HepG2 (cell line): ENCODE results near the gene DPH2. TPM values are rescaled to one million over a fixed set of nuclear protein-coding genes. Genes with fewer than 3 reads are reported as not detected.

ENCODE experiments used
- ATAC-seq: fragments of 200-7000 bp; cut with Tn5 transposase; 3 replicates; pipeline ENCODE4 v1.9.1; 2020; ENCODE audit warnings: mild to moderate bottlenecking, moderate library complexity
- BruUV-seq: library from RNA; stranded (reverse); fragments of 400-500 nt; replicated peaks from 2 replicates; lab custom pipeline; 2021; lab: Mats Ljungman, UMichigan
- CTCF ChIA-PET: fragments of 300-600 bp; formaldehyde crosslinking; extraction: SDS; loops from one replicate; lab custom pipeline; 2021; ENCODE audit warnings: low total read pairs, inconsistent platforms, low intra/inter-chr PET ratio; lab: Yijun Ruan, JAX
- POLR2A ChIA-PET: fragments of 350-600 bp; sonication (Branson Sonifier 250); formaldehyde crosslinking; loops from one replicate; lab custom pipeline; 2020; ENCODE audit warnings: antibody characterized with exemption, inconsistent platforms; lab: Yijun Ruan, JAX
- DNase-seq: peaks from one replicate; pipeline ENCODE4 v3.0.0-alpha.2; 2015; ENCODE audit warnings: low spot score
- FAIRE-seq: peaks from 3 replicates; lab custom pipeline; 2011; peaks lifted over from hg19 to GRCh38; lab: Jason Lieb, UNC
- H2AFZ ChIP-seq: one replicate; pipeline ENCODE4 v1.6.1; 2011; ENCODE audit warnings: low read length, inconsistent platforms
- H3K27ac ChIP-seq: fragments of 300-600 bp; 3 replicates; pipeline ENCODE4 v1.8.0; 2011; ENCODE audit warnings: mixed run types, mild to moderate bottlenecking, mixed read lengths, low read length, inconsistent platforms; ENCODE audit not compliant: insufficient read depth; ENCODE audit errors: extremely low read length
- H3K27me3 ChIP-seq, 2 experiments: fragments of 200-600 bp in 1 of 2; 2 replicates in 1 of 2; 3 replicates in 1 of 2; pipeline versions ENCODE4 v1.6.0 to v1.8.0; 2011; ENCODE audit warnings: low read length in 2 of 2, mild to moderate bottlenecking in 2 of 2, moderate library complexity in 2 of 2, inconsistent platforms in 1 of 2; ENCODE audit not compliant: insufficient read depth in 2 of 2, control insufficient read depth in 1 of 2
- H3K36me3 ChIP-seq, 2 experiments: fragments of 200-600 bp in 1 of 2; replicated peaks in 1 of 2; 2 replicates in 1 of 2; 3 replicates in 1 of 2; pipeline versions ENCODE4 v1.5.1 to v1.8.0; 2011; ENCODE audit warnings: low read length in 2 of 2, inconsistent platforms in 1 of 2; ENCODE audit not compliant: insufficient read depth in 2 of 2, control insufficient read depth in 1 of 2
- H3K4me1 ChIP-seq: 2 replicates; pipeline ENCODE4 v1.5.1; 2012; ENCODE audit warnings: low read length, inconsistent platforms; ENCODE audit not compliant: insufficient read depth
- H3K4me2 ChIP-seq: 2 replicates; pipeline ENCODE4 v1.6.0; 2011; ENCODE audit warnings: low read depth, low read length, inconsistent platforms
- H3K4me3 ChIP-seq, 3 experiments: fragments of 200-600 bp in 1 of 3; sonication (generic), shearing (Covaris generic) in 1 of 3; replicated peaks in 1 of 3; 2 replicates each; pipeline ENCODE4 v1.5.1; 2011 to 2016; ENCODE audit warnings: low read length in 3 of 3, inconsistent platforms in 2 of 3, low read depth in 2 of 3, mild to moderate bottlenecking in 2 of 3, control low read depth in 1 of 3, mixed read lengths in 1 of 3; ENCODE audit not compliant: insufficient read depth in 1 of 3
- H3K79me2 ChIP-seq: one replicate; pipeline ENCODE4 v1.6.1; 2011; ENCODE audit warnings: low read length, inconsistent platforms; ENCODE audit not compliant: insufficient read depth
- H3K9ac ChIP-seq: 2 replicates; pipeline ENCODE4 v1.6.0; 2011; ENCODE audit warnings: mild to moderate bottlenecking, low read depth, low read length, inconsistent platforms; ENCODE audit not compliant: insufficient read depth
- H3K9me3 ChIP-seq: 2 replicates; pipeline ENCODE4 v1.5.1; 2012; ENCODE audit warnings: mild to moderate bottlenecking, low read length
- H4K20me1 ChIP-seq: 2 replicates; pipeline ENCODE4 v1.6.0; 2011; ENCODE audit warnings: inconsistent platforms, mild to moderate bottlenecking, low read length, moderate library complexity; ENCODE audit not compliant: insufficient read depth
- MAF1 ChIP-seq: sonication (generic); formaldehyde crosslinking; IDR thresholded peaks from 2 replicates; pipeline ENCODE4 v1.5.0; 2020; ENCODE audit warnings: missing genetic modification reagents, borderline replicate concordance
- NFAT5 ChIP-seq: sonication (generic); formaldehyde crosslinking; IDR thresholded peaks from 2 replicates; pipeline ENCODE4 v1.4.0; 2020; ENCODE audit warnings: missing genetic modification reagents
- REL ChIP-seq: sonication (generic); formaldehyde crosslinking; conservative IDR thresholded peaks from 2 replicates; pipeline ENCODE4 v1.8.0; 2022; ENCODE audit warnings: mild to moderate bottlenecking, missing genetic modification reagents, moderate library complexity
- SMAD1 ChIP-seq: sonication (generic); formaldehyde crosslinking; IDR thresholded peaks from 2 replicates; pipeline ENCODE4 v1.4.0; 2020; ENCODE audit warnings: missing genetic modification reagents, low read depth, mild to moderate bottlenecking, borderline replicate concordance
- YY1 ChIP-seq: IDR thresholded peaks from 2 replicates; pipeline ENCODE4 v1.6.1; 2011; ENCODE audit warnings: low read length, low read depth, moderate library complexity, mild to moderate bottlenecking; ENCODE audit not compliant: insufficient read depth, insufficient replicate concordance
- ZBTB20 ChIP-seq: sonication (generic); formaldehyde crosslinking; IDR thresholded peaks from 2 replicates; pipeline ENCODE4 v1.8.1; 2023; ENCODE audit warnings: missing genetic modification reagents, low read depth, mild to moderate bottlenecking, borderline replicate concordance
- ZSCAN12 ChIP-seq: sonication (generic); formaldehyde crosslinking; IDR thresholded peaks from 2 replicates; pipeline ENCODE4 v1.9.0; 2021; ENCODE audit warnings: mild to moderate bottlenecking, missing genetic modification reagents
- ZSCAN22 ChIP-seq: sonication (generic); formaldehyde crosslinking; IDR thresholded peaks from 2 replicates; pipeline ENCODE4 v1.4.0; 2020; ENCODE audit warnings: mild to moderate bottlenecking, missing genetic modification reagents
- WGBS: methylation state at CpG from one replicate; pipeline ENCODE4 v1.1.6; 2017; ENCODE audit warnings: low lambda C conversion rate; 5-methylcytosine and 5-hydroxymethylcytosine counted together
- in situ Hi-C: cut with HindIII; loops from 2 replicates; pipeline ENCODE4 v1.10.0; 2017; ENCODE audit warnings: low pct_unique_long_range_greater_than_20kb; ENCODE audit not compliant: extremely low pct_ligation_motif_present
- intact Hi-C: fragments of 100-400 bp; cut with micrococcal nuclease; formaldehyde crosslinking; loops from one replicate; pipeline ENCODE4 v1.10.0; 2022; ENCODE audit not compliant: unreplicated experiment
- polyA plus RNA-seq, 8 experiments: library from polyadenylated mRNA; depleted of rRNA in 3 of 8; stranded (reverse) in 7 of 8; unstranded in 1 of 8; fragments of >200 nt; fragmentation: Illumina TruSeq in 4 of 8; extraction: Trizol in 4 of 8; gene quantifications; 2 replicates each; pipeline versions ENCODE4 v1.2.1 to v1.2.3, GENCODE V29; 2011 to 2016; ENCODE audit warnings: low read depth in 4 of 8, missing spikeins in 1 of 8, mixed read lengths in 1 of 8; ENCODE audit not compliant: insufficient read depth in 1 of 8
- total RNA-seq, 5 experiments: library from RNA; depleted of rRNA; stranded (reverse); fragments of >200 nt; fragmentation: Illumina TruSeq; extraction: Trizol; gene quantifications; 2 replicates each; pipeline ENCODE4 v1.2.3, GENCODE V29; 2016; ENCODE audit warnings: low read depth in 1 of 5

Gene DPH2
- total and polyA plus RNA-seq, 2 of the 13 experiments (the other 11 are each of a cell fraction or from before 2014, with no cell fraction given): 32.2 to 38.3 TPM

GRCh38 chr1:43975249-43975961, 5.6 kb downstream of the DPH2 start:
- TSS peak; percentile 64 for BruUV-seq
- Histone ChIP-seq H3K9me3 (no peaks in the 10 kb centered on the region), H3K27me3 (no peaks in the 10 kb centered on the region), H4K20me1 (peaks cover 4% of the 10 kb centered on the region; the same call in 1 of the 2 replicates), H3K4me2 (peak overlapping the region; percentile 99), H3K79me2 (peaks cover 38% of the 10 kb centered on the region), H3K4me3 (peak overlapping the region; percentile 95 to 96 (median 95)), H3K27ac (peak overlapping the region; percentile 75), H3K9ac (peak overlapping the region; percentile 86), H3K36me3 (peaks cover 3 to 12% of the 10 kb centered on the region in 2 experiments; a peak in 4 of 5 replicates), H3K4me1 (peaks cover 58% of the 10 kb centered on the region), H2AFZ (no peak overlapping the region)
- no peak for DNase-seq
- CTCF ChIA-PET: no interaction called here
- POLR2A ChIA-PET: interaction anchor here (1.0 to 4.1 kb wide), 11 partner anchors 12 to 325 kb away, joined by 3 to 20 read pairs (median 5); partner anchors contain the start of genes IPO13, KDM4A and SLC6A9
- in situ Hi-C loops (no loop called here), intact Hi-C loops (no loop called here)
- no peak for FAIRE-seq
- peak; percentile 0 for ATAC-seq
- WGBS: 1% methylated on average over 25 of the region's 34 CpGs
- TF ChIP-seq MAF1 (CRISPR knock-in tag): no peak
- peak; percentile 63; the same call in 1 of the 2 replicates for TF ChIP-seq ZSCAN12 (CRISPR knock-in tag)
- peak; percentile 8 for TF ChIP-seq YY1
- TF ChIP-seq ZSCAN22 (CRISPR knock-in tag): no peak
- no peak for TF ChIP-seq SMAD1
- TF ChIP-seq NFAT5 (CRISPR knock-in tag): 0 out of 2 replicates have a peak, but pooled peaks have one; percentile 17
- TF ChIP-seq REL (CRISPR knock-in tag): 0 out of 2 replicates have a peak, but pooled peaks have one; percentile 2
- TF ChIP-seq ZBTB20 (CRISPR knock-in tag): 0 out of 2 replicates have a peak, but pooled peaks have one; percentile 7
